KOPT-K1 (cell line): ENCODE data around the gene FSCN2.
A peak's percentile ranks its signal among the peaks of the same experiment; 100 is the strongest.

Source experiments
- H3K27ac ChIP-seq: fragments of 200-600 bp; sonication (generic); 2 replicates; pipeline ENCODE4 v1.5.1; 2016; ENCODE audit warnings: antibody characterized with exemption, mild to moderate bottlenecking, low read depth, low read length; ENCODE audit not compliant: poor library complexity, severe bottlenecking
- H3K36me3 ChIP-seq: fragments of 200-600 bp; sonication (generic); 2 replicates; pipeline ENCODE4 v1.5.1; 2017; ENCODE audit warnings: antibody characterized with exemption, mild to moderate bottlenecking, low read length, moderate library complexity; ENCODE audit not compliant: insufficient read depth
- H3K9me3 ChIP-seq: fragments of 200-600 bp; sonication (generic); 2 replicates; pipeline ENCODE4 v1.5.1; 2017; ENCODE audit warnings: antibody characterized with exemption, low read length, mild to moderate bottlenecking; ENCODE audit not compliant: insufficient read depth, poor library complexity, severe bottlenecking

Gene FSCN2

DNA sequence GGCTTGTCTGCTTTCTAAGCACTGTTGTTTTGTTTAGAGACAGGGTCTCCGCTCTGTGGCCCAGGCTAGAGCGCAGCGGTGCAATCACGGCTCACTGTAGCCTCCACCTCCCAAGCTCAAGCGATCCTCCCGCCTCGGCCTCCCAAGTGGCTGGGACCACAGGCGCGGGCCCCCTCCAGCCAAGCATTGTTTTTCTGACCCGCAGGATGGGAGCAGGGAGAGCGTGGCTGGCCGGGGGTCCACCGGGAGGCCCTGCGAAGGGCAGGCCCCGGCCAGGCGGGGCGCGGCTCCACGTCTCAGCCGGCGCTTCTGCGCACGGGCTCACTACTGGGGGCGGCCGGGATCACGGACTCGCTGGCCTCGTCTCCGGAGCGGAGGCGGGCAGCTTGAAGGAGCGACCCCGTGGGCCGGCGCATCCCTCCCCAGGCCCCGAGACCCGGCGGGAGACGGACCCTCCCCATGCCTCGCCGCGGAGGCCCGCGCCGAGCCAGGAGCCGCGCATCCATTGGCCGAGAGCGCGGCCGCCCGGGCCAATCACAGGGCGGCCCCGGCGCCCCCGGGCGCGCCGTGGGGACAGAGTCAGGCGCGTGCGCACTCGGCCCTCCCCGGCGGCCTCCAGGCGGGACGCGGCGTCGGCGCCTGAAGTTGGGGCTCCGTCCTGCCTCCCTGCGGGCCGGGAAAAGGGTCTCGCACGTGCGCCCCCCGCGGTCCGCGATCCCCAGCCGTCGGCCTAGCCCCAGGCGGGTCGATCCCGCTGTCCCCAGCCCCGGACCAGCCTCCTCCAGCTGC, 40.5 kb upstream of the FSCN2 start:
- Histone ChIP-seq H3K36me3 (no peaks in the 10 kb centered on the region), H3K27ac (peak overlapping the region; percentile 98), H3K9me3 (no peaks in the 10 kb centered on the region)

DNA sequence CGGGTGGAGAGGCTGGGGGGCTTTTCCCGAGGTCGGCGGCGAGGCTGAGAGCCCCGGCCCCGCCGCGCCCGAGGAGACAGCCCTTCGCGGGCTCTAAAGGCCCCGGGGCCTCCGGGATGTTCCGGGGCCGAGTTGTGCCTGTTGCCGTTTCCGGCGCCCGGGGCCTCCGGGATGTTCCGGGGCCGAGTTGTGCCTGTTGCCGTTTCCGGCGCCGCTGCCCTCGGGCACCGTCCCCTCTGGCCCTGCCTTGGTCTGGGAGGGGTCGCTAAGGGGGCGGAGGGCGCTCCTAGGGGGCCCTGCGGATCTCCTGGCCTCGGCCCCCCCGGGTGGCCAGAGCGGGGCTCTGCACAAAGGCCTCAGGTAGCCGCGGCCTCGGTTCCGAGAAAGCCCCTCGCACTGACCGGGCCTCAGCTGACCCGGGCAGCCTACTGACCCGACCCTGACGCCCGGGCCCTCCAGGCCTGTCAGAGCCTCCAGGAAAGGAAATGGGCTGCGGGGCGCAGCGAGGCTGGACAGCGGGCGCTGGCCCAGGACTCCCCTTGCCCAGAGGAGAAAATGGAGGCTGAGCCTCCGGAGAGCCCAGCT, 39.8 kb upstream of the FSCN2 start:
- Histone ChIP-seq H3K9me3 (no peaks in the 10 kb centered on the region), H3K27ac (peak overlapping the region; percentile 98), H3K36me3 (no peaks in the 10 kb centered on the region)

DNA sequence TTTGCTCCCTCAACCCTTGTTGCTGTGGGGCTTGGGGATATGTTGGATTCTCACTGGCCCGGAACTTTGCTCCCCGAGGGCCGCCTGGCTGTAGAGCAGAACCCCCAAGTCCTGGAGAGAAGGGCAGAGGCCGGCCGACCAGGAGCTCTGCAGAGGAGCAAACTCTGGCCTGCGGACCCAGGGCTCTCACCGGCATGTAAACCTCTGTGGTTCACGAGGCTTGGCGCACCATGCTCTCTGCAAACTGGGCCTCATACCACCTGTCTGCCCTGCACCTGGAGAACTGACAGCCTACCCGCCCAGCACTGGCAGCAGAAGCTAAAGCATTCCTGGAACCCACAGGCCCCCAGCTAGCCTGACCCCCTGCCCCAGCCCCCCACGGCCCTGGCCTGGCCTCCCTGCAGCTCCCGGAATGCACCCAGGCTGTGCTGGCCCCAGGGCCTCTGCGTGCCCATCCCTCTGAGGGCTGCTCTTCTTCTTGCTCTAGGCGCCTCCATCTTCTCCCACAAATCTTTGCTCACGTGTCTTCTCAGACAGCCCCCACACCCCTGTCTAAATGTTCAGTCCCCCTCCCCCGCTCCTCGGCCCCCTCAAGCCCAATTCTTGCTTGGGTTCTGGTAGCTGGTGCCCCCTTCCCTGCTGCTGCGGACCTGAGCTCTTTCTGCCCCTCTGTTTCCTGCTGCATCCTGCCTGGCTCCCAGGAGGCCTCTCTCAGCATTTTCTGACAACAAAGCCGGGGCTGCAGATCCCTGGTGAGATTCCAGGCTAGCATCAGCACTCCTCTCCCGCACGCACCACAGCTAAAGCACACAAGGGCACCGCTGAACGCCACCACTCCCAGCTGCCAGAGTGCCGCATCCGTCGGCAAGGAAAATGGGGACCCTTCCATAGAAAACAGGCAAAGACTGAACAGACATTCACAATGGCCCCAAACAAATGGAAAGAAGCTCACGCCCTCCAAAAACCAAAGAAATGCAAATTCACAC, 38.9 kb upstream of the FSCN2 start:
- H3K27ac ChIP-seq = peak overlapping the region; percentile 98

DNA sequence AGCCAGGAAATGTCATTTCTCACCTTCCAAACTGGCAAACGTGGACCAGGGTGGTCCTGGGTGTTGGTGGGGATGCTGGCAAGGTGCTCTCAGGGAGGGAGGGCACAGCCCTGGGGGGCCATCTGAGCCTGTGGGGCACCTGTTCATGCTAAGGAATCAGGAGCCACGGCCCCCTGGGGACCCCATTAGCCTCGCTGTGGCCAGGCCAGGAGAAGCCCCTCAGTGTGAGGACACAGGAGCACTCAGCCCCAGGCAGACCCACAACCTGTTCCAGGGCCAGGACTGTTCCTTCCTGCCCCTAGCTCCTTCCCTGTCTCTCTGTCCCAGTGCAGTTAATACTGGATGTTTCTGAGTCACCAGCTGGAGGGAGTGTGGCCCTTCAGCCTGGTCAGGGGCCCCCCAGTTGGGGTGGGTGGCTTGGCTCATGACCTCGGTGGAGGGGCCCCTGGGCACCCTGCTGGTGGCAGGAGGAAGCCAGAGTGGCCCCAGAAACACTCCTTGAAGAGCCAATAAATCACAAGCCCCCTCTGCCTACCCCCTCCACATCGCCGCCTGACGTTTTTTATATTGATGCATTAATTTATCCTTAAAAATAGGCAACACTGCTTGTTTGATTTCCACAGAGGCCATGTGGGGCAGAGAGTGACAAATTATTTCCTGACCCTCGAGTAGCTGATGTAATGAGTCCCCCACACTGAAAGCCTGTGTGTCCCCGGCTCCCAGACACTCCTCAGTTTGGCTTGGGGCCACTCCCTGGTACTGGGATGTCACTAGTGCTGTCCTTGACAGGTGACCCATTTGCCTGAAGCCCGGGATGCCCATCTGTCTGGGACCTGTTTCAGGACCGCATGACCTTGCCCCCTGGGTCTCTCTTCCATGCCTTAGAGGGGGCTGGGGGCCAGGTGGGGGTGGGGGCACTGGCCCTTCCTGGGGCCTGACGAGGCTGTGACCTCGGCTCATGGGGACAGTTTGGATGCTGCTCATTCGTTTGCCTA, 37.9 kb upstream of the FSCN2 start:
- H3K27ac ChIP-seq = peak overlapping the region; percentile 98
- H3K36me3 ChIP-seq = no peaks in the 10 kb centered on the region
- no peaks in the 10 kb centered on the region for H3K9me3 ChIP-seq

More for the DNA sequence above, 38.9 kb upstream of the FSCN2 start:
- Histone ChIP-seq H3K9me3 (no peaks in the 10 kb centered on the region), H3K36me3 (no peaks in the 10 kb centered on the region)

DNA sequence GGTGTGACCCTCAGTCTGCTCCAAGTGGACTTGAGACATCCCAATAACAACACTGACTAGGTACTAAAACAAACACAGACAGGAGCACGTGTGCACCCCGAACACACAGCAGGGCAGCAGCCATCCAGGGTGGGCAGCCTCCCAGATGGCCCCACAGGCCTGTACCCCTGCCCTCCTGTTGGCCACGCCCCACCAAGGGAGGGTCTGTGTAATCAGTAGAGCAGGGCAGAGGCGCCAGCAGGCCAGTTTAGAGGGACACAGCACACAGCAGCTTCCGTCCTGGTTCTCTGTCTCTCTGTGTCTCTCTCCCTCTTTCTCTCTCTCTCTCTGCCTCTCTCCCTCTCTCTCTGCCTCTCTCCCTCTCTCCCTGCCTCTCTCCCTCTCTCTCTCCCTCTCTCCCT, 37.0 kb upstream of the FSCN2 start:
- Histone ChIP-seq H3K27ac (peak overlapping the region; percentile 8), H3K36me3 (no peaks in the 10 kb centered on the region), H3K9me3 (no peaks in the 10 kb centered on the region)

DNA sequence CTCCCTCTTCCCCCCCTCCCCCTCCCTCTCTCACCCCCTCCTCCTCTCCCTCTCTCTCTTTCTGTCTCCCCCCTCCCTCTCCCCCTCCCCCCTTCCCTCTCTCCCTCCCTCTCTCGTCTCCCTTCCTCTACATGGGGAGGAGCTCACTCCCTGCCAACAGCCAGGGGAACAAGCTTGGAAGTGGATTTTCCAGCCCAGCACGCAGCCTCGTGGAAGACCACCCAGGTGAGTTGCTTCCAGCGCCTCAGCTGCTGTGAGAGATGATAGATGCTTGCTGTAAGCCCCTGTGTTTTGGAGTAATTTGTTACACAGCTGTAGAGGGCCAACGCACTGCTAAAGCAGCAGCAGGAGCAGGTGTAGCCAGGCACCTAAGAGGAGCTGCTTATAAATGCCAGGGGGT, 36.4 kb upstream of the FSCN2 start:
- H3K27ac ChIP-seq = peak overlapping the region; percentile 37
- H3K36me3 ChIP-seq = no peaks in the 10 kb centered on the region

DNA sequence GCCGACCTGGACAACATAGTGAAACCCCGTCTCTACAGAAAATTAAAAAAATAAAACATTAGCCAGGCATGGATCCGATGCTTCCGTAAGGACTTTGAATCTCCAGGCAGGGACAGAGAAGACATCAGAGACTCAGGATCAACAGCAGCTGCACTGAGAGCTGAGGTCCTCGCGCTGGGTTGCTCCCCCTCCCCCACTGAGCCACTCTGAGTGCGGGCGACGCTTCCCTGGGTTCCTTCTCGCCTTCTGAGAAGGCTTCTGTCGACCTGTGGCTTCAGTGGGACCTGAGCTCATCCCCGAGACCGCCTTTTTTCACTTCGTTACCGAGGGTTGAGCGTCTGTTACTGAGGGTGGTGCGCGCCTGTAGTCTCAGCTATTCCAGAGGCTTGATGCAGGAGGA, 36.0 kb upstream of the FSCN2 start:
- no peaks in the 10 kb centered on the region for H3K36me3 ChIP-seq
- peak overlapping the region; percentile 37 for H3K27ac ChIP-seq
- no peaks in the 10 kb centered on the region for H3K9me3 ChIP-seq

More for the DNA sequence above, 36.4 kb upstream of the FSCN2 start:
- H3K9me3 ChIP-seq = no peaks in the 10 kb centered on the region

DNA sequence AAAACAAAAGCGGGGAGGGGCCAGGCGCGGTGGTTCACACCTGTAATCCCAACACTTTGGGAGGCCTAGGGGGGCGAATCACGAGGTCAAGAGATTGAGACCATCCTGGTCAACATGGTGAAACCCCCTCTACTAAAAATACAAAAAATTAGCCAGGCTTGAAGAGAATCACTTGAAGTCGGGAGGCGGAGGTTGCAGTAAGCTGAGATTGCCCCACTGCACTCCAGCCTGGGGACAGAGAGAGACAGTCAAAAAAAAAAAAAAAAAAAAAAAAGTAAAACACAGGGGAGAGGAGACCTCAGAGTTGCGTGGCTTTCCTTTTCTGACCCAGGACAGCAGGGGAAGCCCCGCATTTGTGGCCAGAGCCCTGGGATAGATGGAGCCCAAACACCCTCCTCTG, 35.5 kb upstream of the FSCN2 start:
- no peaks in the 10 kb centered on the region for H3K36me3 ChIP-seq
- no peaks in the 10 kb centered on the region for H3K9me3 ChIP-seq
- peak overlapping the region; percentile 37 for H3K27ac ChIP-seq

DNA sequence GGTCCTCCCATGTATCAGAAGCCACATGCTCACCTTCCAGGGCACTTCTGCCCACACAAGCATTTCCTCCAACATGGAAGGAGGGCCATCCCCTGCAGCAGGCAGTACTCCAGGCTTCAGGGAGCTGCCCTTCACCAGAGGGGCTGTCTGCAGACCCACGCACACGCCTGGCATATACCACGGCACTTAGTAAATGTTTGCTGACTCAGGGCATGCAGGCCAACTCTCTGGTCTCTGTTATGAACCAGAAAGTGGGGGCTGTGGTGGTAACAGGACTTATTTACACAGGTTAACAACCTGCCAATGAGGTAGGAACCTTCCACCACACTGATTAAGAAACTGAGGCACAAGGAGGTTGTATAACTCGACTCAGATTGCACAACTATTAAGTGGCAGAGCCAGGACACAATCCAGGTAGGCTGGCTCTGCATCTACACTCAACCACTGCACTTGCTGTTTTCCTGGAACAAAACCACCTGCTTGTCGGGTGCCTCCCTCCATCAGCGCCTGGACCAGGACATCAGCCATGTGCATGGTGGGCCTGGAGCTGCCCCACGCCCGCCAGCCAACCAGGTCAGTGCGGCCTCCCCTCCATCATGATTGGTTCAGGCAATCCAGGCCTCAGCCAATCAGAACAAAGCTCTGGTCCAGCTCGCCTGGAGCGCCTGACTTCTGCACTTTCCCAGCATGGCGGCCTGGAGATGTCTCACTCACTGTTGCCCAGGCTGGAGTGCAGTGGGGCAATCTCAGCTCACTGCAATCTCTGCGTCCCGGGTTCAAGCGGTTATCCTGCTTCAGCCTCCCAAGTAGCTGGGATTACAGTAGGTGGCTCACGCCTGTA, 34.8 kb upstream of the FSCN2 start:
- Histone ChIP-seq H3K27ac (peak overlapping the region; percentile 37), H3K36me3 (no peaks in the 10 kb centered on the region), H3K9me3 (no peaks in the 10 kb centered on the region)

DNA sequence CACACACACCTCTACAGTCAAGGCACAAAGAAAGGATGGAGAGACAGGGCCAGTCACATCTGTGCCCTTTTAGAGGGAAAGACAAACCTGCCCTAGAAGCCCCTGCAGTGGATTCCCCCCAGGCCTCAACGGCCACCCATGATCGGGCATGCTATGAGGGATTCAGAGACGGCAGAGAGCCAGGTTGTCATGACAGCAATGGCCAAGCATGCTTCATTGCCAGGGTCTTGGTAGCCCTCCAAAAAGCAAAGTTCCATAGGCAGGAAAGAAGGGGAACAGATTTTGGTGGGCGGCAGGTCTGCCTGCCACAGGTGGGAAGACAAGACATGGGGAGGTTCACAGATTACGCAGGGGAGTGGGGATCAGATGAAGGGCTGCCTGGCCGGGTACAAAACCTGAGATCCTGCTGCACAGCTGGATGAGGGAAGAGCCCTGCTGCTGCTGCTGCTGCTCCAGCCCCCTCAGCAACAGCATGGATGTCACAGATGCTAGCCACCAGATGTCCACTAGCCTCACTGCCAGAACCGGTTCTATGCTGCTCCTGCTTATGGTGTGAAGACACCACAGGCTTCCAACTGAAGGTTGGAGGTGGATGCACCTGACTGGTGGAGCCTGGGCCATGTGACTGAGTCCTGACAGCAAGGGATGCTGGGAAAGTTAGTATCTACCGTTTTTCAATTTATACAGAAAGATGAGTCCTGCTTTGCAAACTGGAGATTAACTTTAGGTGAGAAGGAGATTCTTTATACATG, 33.4 kb upstream of the FSCN2 start:
- Histone ChIP-seq H3K36me3 (no peaks in the 10 kb centered on the region), H3K27ac (peak overlapping the region; percentile 64), H3K9me3 (no peaks in the 10 kb centered on the region)

DNA sequence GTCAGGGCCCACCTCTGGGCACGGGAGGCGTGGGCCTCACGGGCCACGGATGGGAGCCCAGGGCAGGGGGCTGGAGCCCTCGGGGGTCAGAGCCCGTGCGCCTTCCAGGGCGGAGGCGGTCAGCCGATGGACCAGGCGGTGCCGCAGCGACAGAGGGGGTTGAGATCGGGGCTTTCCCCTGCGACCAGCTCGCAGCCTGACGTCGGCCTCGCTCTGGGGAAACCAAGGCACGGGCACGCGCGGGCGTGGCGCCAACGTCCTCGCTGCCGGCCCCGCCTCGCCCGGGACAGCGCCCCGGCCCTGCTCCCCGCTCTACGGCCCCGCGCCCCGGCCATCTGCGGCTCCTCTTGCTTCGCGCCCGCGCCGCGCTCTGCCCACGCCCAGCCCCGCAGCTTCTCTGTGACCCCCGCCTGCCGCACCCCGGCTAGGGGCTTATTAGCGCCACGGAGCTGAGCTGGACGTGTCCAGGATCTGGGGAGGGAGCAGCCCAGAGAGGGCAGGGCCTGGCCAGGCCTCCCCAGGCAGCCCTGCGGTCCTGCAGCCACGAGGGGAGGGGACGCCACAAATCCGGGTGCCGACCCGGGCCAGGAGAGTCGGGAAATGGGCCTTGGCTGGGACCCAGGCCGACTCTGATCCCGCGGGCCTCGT, 29.1 kb upstream of the FSCN2 start:
- no peaks in the 10 kb centered on the region for H3K36me3 ChIP-seq
- H3K27ac ChIP-seq = no peak overlapping the region
- H3K9me3 ChIP-seq = no peaks in the 10 kb centered on the region

DNA sequence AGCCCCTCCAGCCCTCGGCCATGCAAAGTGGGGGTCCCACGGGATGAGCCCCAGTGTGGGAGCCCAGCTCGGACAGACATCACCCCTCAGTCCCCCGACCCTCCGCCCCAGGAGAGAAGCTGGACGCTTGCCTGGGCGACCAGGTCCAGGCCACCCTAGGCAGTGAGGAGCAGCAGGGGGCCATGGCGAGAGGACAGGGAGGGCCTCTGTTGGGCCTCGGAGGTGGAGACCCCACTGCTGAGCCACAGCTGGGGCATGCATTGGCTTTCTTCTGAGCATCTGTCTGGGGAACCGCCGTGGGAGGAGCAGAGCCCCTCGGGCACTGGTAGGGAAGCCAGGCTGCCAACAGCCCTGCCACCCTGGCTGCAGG, 28.6 kb upstream of the FSCN2 start:
- no peaks in the 10 kb centered on the region for H3K9me3 ChIP-seq
- no peak overlapping the region for H3K27ac ChIP-seq

DNA sequence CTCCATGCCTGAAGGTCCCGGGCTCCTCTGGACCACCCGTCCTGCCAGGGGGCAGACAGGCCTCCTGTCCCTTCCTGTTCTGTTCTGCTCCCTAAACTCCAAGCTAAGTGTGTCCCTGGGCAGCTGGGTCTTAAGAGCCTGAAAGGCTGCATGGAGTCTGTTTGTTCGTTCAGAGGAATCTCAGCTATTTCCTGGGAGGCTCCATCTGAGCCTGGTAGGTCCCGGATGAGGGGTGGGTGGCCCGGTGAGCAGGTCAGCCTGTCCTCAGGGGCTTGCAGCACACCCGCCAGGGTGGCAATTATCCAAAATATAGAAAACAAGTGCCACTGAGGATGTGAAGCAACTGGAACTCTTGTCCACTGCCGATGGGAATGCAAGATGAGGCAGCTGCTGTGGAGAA, 28.1 kb upstream of the FSCN2 start:
- H3K27ac ChIP-seq = no peak overlapping the region

More for the DNA sequence above, 28.6 kb upstream of the FSCN2 start:
- H3K36me3 ChIP-seq = no peaks in the 10 kb centered on the region

More for the DNA sequence above, 28.1 kb upstream of the FSCN2 start:
- Histone ChIP-seq H3K9me3 (no peaks in the 10 kb centered on the region), H3K36me3 (no peaks in the 10 kb centered on the region)
